Nephron progenitor cell (in vitro differentiated cells): Measurements from ENCODE around the gene KIF7.

Experiments used
- DNase-seq: peaks from one replicate; pipeline ENCODE4 v3.0.0; 2021
- H3K27ac Mint-ChIP-seq: 2 replicates; pipeline ENCODE4 v1.8.0; 2021; ENCODE audit warnings: mild to moderate bottlenecking, moderate library complexity, mixed read lengths
- H3K27me3 Mint-ChIP-seq: 2 replicates; pipeline ENCODE4 v1.8.0; 2021; ENCODE audit warnings: mild to moderate bottlenecking, low read depth, mixed read lengths; ENCODE audit not compliant: poor library complexity
- H3K36me3 Mint-ChIP-seq: 2 replicates; pipeline ENCODE4 v1.8.0; 2021; ENCODE audit warnings: low read depth, mixed read lengths
- H3K4me1 Mint-ChIP-seq: 2 replicates; pipeline ENCODE4 v1.8.0; 2021; ENCODE audit warnings: mixed read lengths
- H3K4me3 Mint-ChIP-seq: 2 replicates; pipeline ENCODE4 v1.8.0; 2021; ENCODE audit warnings: mild to moderate bottlenecking, moderate library complexity, mixed read lengths
- H3K9me3 Mint-ChIP-seq: 2 replicates; pipeline ENCODE4 v1.8.0; 2021; ENCODE audit warnings: mild to moderate bottlenecking, moderate library complexity, mixed read lengths
- TF ChIP-seq, protein P1 (sequence below): fragments of 200-600 bp; sonication (generic); IDR thresholded peaks from 2 replicates; pipeline ENCODE4 v1.5.0; 2021; ENCODE audit warnings: antibody characterized with exemption

Gene KIF7

DNA sequence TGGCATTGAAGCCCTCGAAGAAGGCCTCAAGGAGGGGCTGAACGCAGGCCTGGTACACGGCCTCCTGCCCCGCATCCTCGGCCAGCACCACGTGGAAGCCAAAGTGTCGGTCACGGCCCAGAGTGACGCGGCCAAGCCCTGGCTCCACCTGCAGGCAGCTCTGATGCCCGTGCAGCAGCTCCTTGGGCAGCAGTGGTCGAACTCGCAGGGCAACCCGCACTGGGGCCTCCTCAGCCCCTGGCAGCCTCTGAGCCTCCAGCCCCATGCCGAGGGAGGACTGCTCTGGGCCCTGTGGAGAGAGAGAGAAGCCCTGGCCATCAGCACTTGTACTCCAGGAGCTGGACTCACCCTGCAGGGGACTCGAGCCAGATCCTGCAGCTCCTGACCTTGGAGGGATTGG, 2.6 kb downstream of the KIF7 start:
- Mint-ChIP-seq H3K27me3 (peaks cover 21% of the 10 kb centered on the region), H3K4me1 (peaks cover 22% of the 10 kb centered on the region), H3K36me3 (peaks cover 22% of the 10 kb centered on the region), H3K9me3 (no peaks in the 10 kb centered on the region), H3K27ac (no peak overlapping the region), H3K4me3 (no peak overlapping the region)
- no peak for DNase-seq
- TF ChIP-seq, protein P1, sequence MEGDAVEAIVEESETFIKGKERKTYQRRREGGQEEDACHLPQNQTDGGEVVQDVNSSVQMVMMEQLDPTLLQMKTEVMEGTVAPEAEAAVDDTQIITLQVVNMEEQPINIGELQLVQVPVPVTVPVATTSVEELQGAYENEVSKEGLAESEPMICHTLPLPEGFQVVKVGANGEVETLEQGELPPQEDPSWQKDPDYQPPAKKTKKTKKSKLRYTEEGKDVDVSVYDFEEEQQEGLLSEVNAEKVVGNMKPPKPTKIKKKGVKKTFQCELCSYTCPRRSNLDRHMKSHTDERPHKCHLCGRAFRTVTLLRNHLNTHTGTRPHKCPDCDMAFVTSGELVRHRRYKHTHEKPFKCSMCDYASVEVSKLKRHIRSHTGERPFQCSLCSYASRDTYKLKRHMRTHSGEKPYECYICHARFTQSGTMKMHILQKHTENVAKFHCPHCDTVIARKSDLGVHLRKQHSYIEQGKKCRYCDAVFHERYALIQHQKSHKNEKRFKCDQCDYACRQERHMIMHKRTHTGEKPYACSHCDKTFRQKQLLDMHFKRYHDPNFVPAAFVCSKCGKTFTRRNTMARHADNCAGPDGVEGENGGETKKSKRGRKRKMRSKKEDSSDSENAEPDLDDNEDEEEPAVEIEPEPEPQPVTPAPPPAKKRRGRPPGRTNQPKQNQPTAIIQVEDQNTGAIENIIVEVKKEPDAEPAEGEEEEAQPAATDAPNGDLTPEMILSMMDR = no peak

DNA sequence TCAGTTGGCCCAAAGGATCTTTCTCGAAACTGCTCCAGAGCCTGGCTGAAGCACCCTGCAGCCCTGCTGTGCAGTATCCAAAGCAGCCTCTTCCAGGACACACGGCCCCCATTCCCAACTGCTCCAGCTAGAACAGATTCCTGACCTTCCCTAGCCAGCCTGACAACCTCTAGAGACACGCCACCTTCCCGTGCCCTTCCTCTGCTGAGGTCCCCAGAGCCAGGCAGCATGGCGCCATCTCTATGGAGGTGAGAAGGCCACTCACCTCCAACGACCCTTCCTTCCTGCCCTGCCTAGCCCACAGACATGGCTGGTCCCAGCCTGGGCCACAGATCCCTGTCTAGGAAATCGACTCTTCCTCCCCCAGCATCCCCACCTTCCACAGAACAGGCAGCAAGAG, 3.1 kb downstream of the KIF7 start:
- H3K4me3 Mint-ChIP-seq = no peak overlapping the region
- H3K4me1 Mint-ChIP-seq = peaks cover 22% of the 10 kb centered on the region
- H3K9me3 Mint-ChIP-seq = no peaks in the 10 kb centered on the region
- H3K27ac Mint-ChIP-seq = no peak overlapping the region
- H3K36me3 Mint-ChIP-seq = peaks cover 25% of the 10 kb centered on the region
- peaks cover 21% of the 10 kb centered on the region for H3K27me3 Mint-ChIP-seq
- TF ChIP-seq, protein P1 = no peak
- no peak for DNase-seq

DNA sequence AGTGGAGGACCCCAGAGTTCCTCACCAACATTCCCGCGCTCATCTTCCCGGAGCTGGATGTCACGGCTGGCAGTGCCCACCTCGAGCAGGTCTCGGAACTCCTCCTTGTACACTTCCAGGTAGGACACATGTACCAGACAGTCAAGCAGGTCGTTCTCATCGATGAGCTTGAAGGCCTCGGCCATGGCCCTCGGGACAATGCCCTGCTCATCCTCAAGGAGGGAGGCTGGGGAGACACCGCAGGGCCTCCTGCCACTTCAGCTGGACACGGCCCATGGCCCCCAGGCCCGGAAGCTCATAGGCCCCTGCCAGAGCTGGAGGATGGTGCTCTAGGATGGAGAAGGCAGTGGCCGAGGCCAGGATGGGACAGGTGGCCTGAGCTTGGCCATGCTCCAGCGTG, 5.6 kb downstream of the KIF7 start:
- TF ChIP-seq, protein P1 = no peak
- H3K36me3 Mint-ChIP-seq = peaks cover 37% of the 10 kb centered on the region
- H3K4me3 Mint-ChIP-seq = no peak overlapping the region
- no peaks in the 10 kb centered on the region for H3K9me3 Mint-ChIP-seq
- DNase-seq = no peak
- peaks cover 8% of the 10 kb centered on the region for H3K27me3 Mint-ChIP-seq
- no peak overlapping the region for H3K27ac Mint-ChIP-seq
- H3K4me1 Mint-ChIP-seq = peaks cover 14% of the 10 kb centered on the region

DNA sequence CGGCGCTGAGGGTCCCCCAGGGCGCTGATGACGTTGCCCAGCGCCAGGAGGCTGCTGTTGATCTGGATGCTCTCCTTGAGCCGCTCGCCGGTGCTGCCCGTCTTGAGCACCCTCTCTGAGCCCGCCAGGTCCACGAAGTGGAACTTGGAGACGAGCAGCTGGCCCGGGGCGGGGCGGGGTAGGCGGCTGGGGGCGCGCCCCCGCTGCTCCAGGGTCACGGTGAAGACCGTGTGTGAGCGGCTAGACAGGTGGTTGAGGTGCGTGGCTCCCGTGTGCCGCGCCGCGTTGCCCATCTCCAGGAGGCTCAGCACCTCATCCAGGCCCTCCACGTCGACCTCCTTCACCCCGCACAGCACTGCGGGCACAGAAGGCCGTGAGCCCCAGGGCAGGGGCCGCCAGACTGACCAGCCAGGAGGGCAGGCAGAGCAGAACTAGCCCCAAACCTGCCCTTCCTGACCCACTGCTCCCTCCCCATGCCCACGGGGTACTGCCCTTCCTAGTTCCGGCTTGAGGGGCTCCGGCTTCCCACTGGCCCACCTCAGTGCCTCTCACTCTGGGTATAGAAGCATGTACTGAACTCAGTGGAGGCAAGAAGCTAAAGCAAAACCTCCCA, 6.1 kb downstream of the KIF7 start:
- H3K4me3 Mint-ChIP-seq = no peak overlapping the region
- TF ChIP-seq, protein P1 = no peak
- peaks cover 5% of the 10 kb centered on the region for H3K27me3 Mint-ChIP-seq
- no peak overlapping the region for H3K27ac Mint-ChIP-seq
- H3K4me1 Mint-ChIP-seq = peaks cover 8% of the 10 kb centered on the region
- no peak for DNase-seq
- H3K9me3 Mint-ChIP-seq = no peaks in the 10 kb centered on the region
- peaks cover 42% of the 10 kb centered on the region for H3K36me3 Mint-ChIP-seq

DNA sequence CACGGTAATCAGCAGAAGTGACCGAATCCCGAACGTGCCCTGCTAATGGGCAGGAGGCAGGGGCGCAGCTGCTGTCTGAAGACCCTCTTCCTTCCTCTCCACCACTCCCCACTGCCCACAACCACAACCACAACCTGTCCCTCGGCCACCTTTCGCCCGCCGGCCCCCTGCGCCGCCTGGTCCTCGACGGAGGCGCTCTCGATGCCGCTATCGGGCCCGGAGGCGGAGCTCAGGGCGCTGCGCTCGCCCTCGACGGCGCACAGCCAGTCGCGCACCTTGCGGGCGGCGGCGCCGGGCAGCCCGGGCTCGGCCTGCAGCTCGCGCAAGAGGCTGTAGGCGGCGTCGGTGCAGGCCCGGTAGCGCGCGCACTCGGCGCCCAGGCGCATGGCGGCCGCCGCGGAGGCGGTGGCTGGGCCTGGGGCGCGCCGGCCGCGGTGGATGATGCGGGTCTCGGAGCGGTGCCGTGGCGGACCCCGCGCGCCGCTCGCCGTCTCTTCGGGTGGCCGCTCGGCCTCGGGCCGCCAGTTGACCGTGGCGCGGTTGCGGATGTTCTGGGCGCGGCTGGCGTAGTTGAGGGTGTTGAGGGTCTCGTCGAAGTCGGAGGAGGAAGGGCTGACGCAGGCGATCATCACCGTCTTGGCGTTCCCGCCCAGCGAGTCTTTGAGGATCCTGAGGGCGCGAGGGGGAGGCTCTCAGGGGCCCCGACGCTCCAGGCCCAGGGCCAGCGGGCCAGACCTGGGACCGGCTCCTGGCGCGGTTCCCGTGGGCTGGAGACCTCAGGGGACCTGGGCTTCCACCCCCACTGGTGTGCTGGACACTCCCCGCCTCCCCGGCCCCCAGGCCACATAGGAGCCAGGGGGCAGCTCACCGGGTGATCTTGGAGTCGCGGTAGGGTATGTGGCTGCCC, 6.9 kb downstream of the KIF7 start:
- no peak overlapping the region for H3K4me3 Mint-ChIP-seq
- H3K4me1 Mint-ChIP-seq = peaks cover 5% of the 10 kb centered on the region
- no peak for DNase-seq
- no peak overlapping the region for H3K27ac Mint-ChIP-seq
- H3K27me3 Mint-ChIP-seq = peaks cover 3% of the 10 kb centered on the region
- TF ChIP-seq, protein P1 = no peak
- peaks cover 49% of the 10 kb centered on the region for H3K36me3 Mint-ChIP-seq
- no peaks in the 10 kb centered on the region for H3K9me3 Mint-ChIP-seq
